Natural killer cell (primary cell): ENCODE results near the gene PCDHB1. TPM values are rescaled to one million over a fixed set of nuclear protein-coding genes. Genes with fewer than 3 reads are reported as not detected.

Experiments used
- ATAC-seq, 3 donors: fragments of 150-1000 bp in 2 of 3; fragments of 200-7000 bp in 1 of 3; cut with Tn5 transposase; 1 replicate in 1 of 3; 2 replicates in 2 of 3; pipeline ENCODE4 v1.10.0; 2021; ENCODE audit warnings: mild to moderate bottlenecking in 2 of 3, moderate library complexity in 2 of 3
- DNase-seq, 2 donors: peaks; one replicate each; pipeline versions ENCODE4 v3.0.0 to v3.0.0-alpha.2; 2013 to 2021; ENCODE audit warnings: mixed read lengths in 1 of 2
- H3K27ac ChIP-seq: one replicate; pipeline ENCODE4 v1.5.1; 2013; ENCODE audit warnings: mild to moderate bottlenecking, low read length
- H3K27me3 ChIP-seq: one replicate; pipeline ENCODE4 v1.6.1; 2013; ENCODE audit warnings: low read length; ENCODE audit not compliant: control insufficient read depth, insufficient read depth
- H3K36me3 ChIP-seq: one replicate; pipeline ENCODE4 v1.6.1; 2013; ENCODE audit warnings: low read length; ENCODE audit not compliant: control insufficient read depth, insufficient read depth
- H3K4me1 ChIP-seq: one replicate; pipeline ENCODE4 v1.6.1; 2013; ENCODE audit warnings: low read length; ENCODE audit not compliant: control insufficient read depth, insufficient read depth
- H3K4me3 ChIP-seq: one replicate; pipeline ENCODE4 v1.5.1; 2013; ENCODE audit warnings: low read length
- H3K9me3 ChIP-seq: one replicate; pipeline ENCODE4 v1.6.1; 2013; ENCODE audit warnings: low read length; ENCODE audit not compliant: control insufficient read depth, insufficient read depth
- H3K27ac Mint-ChIP-seq, 2 donors: one replicate each; pipeline ENCODE4 v1.8.0; 2022; ENCODE audit warnings: mild to moderate bottlenecking in 2 of 2, mixed read lengths in 2 of 2, moderate library complexity in 1 of 2
- H3K27me3 Mint-ChIP-seq, 2 donors: one replicate each; pipeline ENCODE4 v1.8.0; 2022; ENCODE audit warnings: low read depth in 2 of 2, mixed read lengths in 2 of 2
- H3K36me3 Mint-ChIP-seq: one replicate; pipeline ENCODE4 v1.8.0; 2022; ENCODE audit warnings: mixed read lengths
- H3K4me1 Mint-ChIP-seq, 2 donors: one replicate each; pipeline ENCODE4 v1.8.0; 2022; ENCODE audit warnings: mixed read lengths in 2 of 2
- H3K4me3 Mint-ChIP-seq: one replicate; pipeline ENCODE4 v1.8.0; 2022; ENCODE audit warnings: mild to moderate bottlenecking, moderate library complexity, mixed read lengths
- H3K9me3 Mint-ChIP-seq, 2 donors: one replicate each; pipeline ENCODE4 v1.8.0; 2022; ENCODE audit warnings: mixed read lengths in 2 of 2
- WGBS: methylation state at CpG from one replicate; pipeline ENCODE4 v1.1.7; 2013; ENCODE audit warnings: missing lambda C conversion rate; ENCODE audit not compliant: insufficient coverage; 5-methylcytosine and 5-hydroxymethylcytosine counted together
- intact Hi-C: fragments of 100-400 bp; cut with micrococcal nuclease; formaldehyde crosslinking; loops from one replicate; pipeline ENCODE4 v1.14.2; 2022
- total RNA-seq, 4 donors: library from RNA; stranded (reverse); fragments of 120-200 nt in 1 of 4; gene quantifications; one replicate each; pipeline versions ENCODE4 v1.2.3 to v1.2.4, GENCODE V29; 2013 to 2022
- TF ChIP-seq, protein P1 (sequence below): fragments of 200-600 bp; IDR thresholded peaks from one replicate; pipeline ENCODE4 v1.8.0; 2022; ENCODE audit warnings: antibody characterized with exemption

The PCDHB1 gene
- total RNA-seq, 3 donors from 2014 or later (not counting 1 experiment from before 2014, with no cell fraction given), result not detected

GRCh38 chr5:141002605-141002965 is 48.6 kb upstream of the PCDHB1 start:
- no peak overlapping the region for H3K4me3 Mint-ChIP-seq
- WGBS, result 47% methylated on average over 3 of the region's 3 CpGs
- H3K27me3 ChIP-seq, result no peaks in the 10 kb centered on the region
- ATAC-seq (no peak), DNase-seq (no peak)
- no peak overlapping the region for H3K27ac Mint-ChIP-seq
- H3K36me3 Mint-ChIP-seq, result peaks cover 7% of the 10 kb centered on the region
- no peaks in the 10 kb centered on the region for H3K4me1 Mint-ChIP-seq
- H3K4me1 ChIP-seq, result no peaks in the 10 kb centered on the region
- no peaks in the 10 kb centered on the region for H3K9me3 ChIP-seq
- no peak overlapping the region for H3K27ac ChIP-seq
- TF ChIP-seq, protein P1, sequence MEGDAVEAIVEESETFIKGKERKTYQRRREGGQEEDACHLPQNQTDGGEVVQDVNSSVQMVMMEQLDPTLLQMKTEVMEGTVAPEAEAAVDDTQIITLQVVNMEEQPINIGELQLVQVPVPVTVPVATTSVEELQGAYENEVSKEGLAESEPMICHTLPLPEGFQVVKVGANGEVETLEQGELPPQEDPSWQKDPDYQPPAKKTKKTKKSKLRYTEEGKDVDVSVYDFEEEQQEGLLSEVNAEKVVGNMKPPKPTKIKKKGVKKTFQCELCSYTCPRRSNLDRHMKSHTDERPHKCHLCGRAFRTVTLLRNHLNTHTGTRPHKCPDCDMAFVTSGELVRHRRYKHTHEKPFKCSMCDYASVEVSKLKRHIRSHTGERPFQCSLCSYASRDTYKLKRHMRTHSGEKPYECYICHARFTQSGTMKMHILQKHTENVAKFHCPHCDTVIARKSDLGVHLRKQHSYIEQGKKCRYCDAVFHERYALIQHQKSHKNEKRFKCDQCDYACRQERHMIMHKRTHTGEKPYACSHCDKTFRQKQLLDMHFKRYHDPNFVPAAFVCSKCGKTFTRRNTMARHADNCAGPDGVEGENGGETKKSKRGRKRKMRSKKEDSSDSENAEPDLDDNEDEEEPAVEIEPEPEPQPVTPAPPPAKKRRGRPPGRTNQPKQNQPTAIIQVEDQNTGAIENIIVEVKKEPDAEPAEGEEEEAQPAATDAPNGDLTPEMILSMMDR, result no peak
- no peaks in the 10 kb centered on the region for H3K36me3 ChIP-seq
- peaks cover 11 to 17% of the 10 kb centered on the region in 2 donors for H3K27me3 Mint-ChIP-seq
- H3K4me3 ChIP-seq, result no peak overlapping the region
- intact Hi-C loops, result no loop called here
- H3K9me3 Mint-ChIP-seq, result peaks cover 12 to 13% of the 10 kb centered on the region in 2 donors

DNA sequence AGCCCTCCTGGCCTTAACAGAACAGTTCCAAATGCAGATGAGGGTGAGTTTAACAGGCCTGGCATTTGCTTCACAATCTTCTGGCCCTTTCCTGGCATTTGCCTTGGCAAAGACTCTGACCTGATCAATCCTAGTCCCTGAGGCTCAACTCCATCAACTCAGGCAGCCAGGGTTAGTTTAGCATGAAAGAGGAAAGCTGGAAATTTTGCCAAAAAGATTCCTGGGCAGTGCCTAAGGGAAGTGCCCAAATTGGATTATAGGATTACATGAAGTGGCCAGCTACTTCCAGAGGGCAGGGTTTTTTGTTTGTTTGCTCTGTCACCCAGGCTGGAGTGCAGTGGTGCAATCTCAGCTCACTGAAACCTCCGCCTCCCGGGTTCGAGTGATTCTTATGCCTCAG is 48.1 kb upstream of the PCDHB1 start:
- Histone ChIP-seq H3K36me3 (no peaks in the 10 kb centered on the region), H3K9me3 (no peaks in the 10 kb centered on the region), H3K4me3 (no peak overlapping the region), H3K27ac (no peak overlapping the region), H3K27me3 (no peaks in the 10 kb centered on the region), H3K4me1 (no peaks in the 10 kb centered on the region)
- TF ChIP-seq, protein P1, result no peak
- H3K9me3 Mint-ChIP-seq, result peaks cover 12 to 13% of the 10 kb centered on the region in 2 donors
- intact Hi-C loops, result no loop called here
- no peaks in the 10 kb centered on the region for H3K4me1 Mint-ChIP-seq
- DNase-seq (no peak), ATAC-seq (no peak)
- no peak overlapping the region for H3K27ac Mint-ChIP-seq
- peaks cover 11 to 17% of the 10 kb centered on the region in 2 donors for H3K27me3 Mint-ChIP-seq
- peaks cover 7% of the 10 kb centered on the region for H3K36me3 Mint-ChIP-seq
- H3K4me3 Mint-ChIP-seq, result no peak overlapping the region
- 87% methylated on average over 3 of the region's 3 CpGs for whole genome bisulfite sequencing

GRCh38 chr5:141003791-141004611 is 47.2 kb upstream of the PCDHB1 start:
- DNase-seq, result no peak
- Mint-ChIP-seq H3K9me3 (peaks cover 12 to 13% of the 10 kb centered on the region in 2 donors), H3K36me3 (peaks cover 7% of the 10 kb centered on the region), H3K4me3 (no peak overlapping the region), H3K4me1 (no peaks in the 10 kb centered on the region), H3K27me3 (peaks cover 11 to 17% of the 10 kb centered on the region in 2 donors), H3K27ac (no peak overlapping the region)
- H3K4me3 ChIP-seq, result no peak overlapping the region
- H3K9me3 ChIP-seq, result no peaks in the 10 kb centered on the region
- WGBS, result 27% methylated on average over 3 of the region's 4 CpGs
- no peak for ATAC-seq
- intact Hi-C loops, result no loop called here
- H3K4me1 ChIP-seq, result no peaks in the 10 kb centered on the region
- TF ChIP-seq, protein P1, result no peak
- H3K27me3 ChIP-seq, result no peaks in the 10 kb centered on the region
- H3K36me3 ChIP-seq, result no peaks in the 10 kb centered on the region
- H3K27ac ChIP-seq, result no peak overlapping the region

DNA sequence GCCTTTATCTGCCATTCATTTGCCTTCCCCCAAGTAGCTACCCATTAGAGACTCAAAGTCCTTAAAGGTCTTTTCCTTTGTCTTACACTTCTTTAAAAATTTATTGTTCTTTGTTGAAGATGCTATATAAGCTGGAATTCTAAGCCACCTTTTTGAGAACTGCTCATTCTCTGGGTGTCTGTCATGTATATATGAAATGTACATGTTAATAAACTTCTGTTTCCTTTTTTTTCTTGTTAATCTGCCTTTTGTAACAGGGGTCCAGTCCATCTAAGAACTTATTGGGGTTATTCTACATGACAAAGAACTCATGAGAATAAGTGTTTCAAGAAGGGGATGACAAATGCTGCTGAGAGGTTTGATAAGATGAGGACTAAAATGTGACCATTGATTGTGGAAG is 43.4 kb upstream of the PCDHB1 start:
- intact Hi-C loops, result no loop called here
- TF ChIP-seq, protein P1, result no peak
- Histone ChIP-seq H3K27me3 (no peaks in the 10 kb centered on the region), H3K4me1 (no peaks in the 10 kb centered on the region), H3K4me3 (no peak overlapping the region), H3K27ac (no peak overlapping the region), H3K9me3 (no peaks in the 10 kb centered on the region), H3K36me3 (no peaks in the 10 kb centered on the region)
- Mint-ChIP-seq H3K9me3 (peaks cover 9 to 11% of the 10 kb centered on the region in 2 donors), H3K27ac (no peak overlapping the region), H3K27me3 (peaks cover 0 to under 1% of the 10 kb centered on the region in 2 donors), H3K4me3 (no peak overlapping the region), H3K4me1 (no peaks in the 10 kb centered on the region), H3K36me3 (peaks cover 2% of the 10 kb centered on the region)
- no peak for DNase-seq
- ATAC-seq, result no peak
